H9 (cell line): ENCODE data around the gene ZNF813. TPM values are rescaled to one million over a fixed set of nuclear protein-coding genes. Genes with fewer than 3 reads are reported as not detected.

Source experiments
- DNase-seq: peaks from one replicate; pipeline ENCODE4 v3.0.0-alpha.2; 2017
- H2AFZ ChIP-seq: one replicate; pipeline ENCODE4 v1.6.1; 2013; ENCODE audit warnings: mild to moderate bottlenecking, low read length, control low read depth, moderate library complexity
- H2AK5ac ChIP-seq: 2 replicates; pipeline ENCODE4 v1.6.1; 2013; ENCODE audit warnings: low read length, control low read depth, mixed read lengths; ENCODE audit not compliant: insufficient read length
- H2BK120ac ChIP-seq: one replicate; pipeline ENCODE4 v1.6.1; 2013; ENCODE audit warnings: low read depth, mild to moderate bottlenecking, low read length, control low read depth, inconsistent platforms; ENCODE audit not compliant: poor library complexity, severe bottlenecking
- H2BK12ac ChIP-seq: 2 replicates; pipeline ENCODE4 v1.6.1; 2013; ENCODE audit warnings: low read length, control low read depth, mixed read lengths, low read depth; ENCODE audit not compliant: insufficient read length
- H2BK15ac ChIP-seq: 2 replicates; pipeline ENCODE4 v1.6.1; 2013; ENCODE audit warnings: low read depth, low read length, control low read depth
- H2BK20ac ChIP-seq: one replicate; pipeline ENCODE4 v1.6.1; 2013; ENCODE audit warnings: low read depth, mild to moderate bottlenecking, low read length, control low read depth, inconsistent platforms; ENCODE audit not compliant: poor library complexity, severe bottlenecking
- H2BK5ac ChIP-seq: 2 replicates; pipeline ENCODE4 v1.6.1; 2013; ENCODE audit warnings: low read length, control low read depth, mixed read lengths; ENCODE audit not compliant: insufficient read length
- H3K14ac ChIP-seq: 2 replicates; pipeline ENCODE4 v1.6.1; 2013; ENCODE audit warnings: low read length, control low read depth; ENCODE audit not compliant: insufficient read depth
- H3K18ac ChIP-seq: 2 replicates; pipeline ENCODE4 v1.6.1; 2013; ENCODE audit warnings: low read depth, mild to moderate bottlenecking, mixed read lengths, low read length, control low read depth; ENCODE audit not compliant: insufficient read length
- H3K23ac ChIP-seq: 2 replicates; pipeline ENCODE4 v1.6.1; 2013; ENCODE audit warnings: low read length, control low read depth, mixed read lengths, low read depth; ENCODE audit not compliant: insufficient read length
- H3K23me2 ChIP-seq: 2 replicates; pipeline ENCODE4 v1.6.1; 2013; ENCODE audit warnings: low read depth, mild to moderate bottlenecking, mixed read lengths, low read length, control low read depth; ENCODE audit not compliant: insufficient read length, poor library complexity, severe bottlenecking
- H3K27ac ChIP-seq: 2 replicates; pipeline ENCODE4 v1.5.1; 2013; ENCODE audit warnings: low read length, control low read depth, mixed read lengths, low read depth; ENCODE audit not compliant: insufficient read length
- H3K27me3 ChIP-seq: 2 replicates; pipeline ENCODE4 v1.6.1; 2013; ENCODE audit warnings: low read length, control low read depth, inconsistent platforms; ENCODE audit not compliant: insufficient read depth
- H3K4ac ChIP-seq: 2 replicates; pipeline ENCODE4 v1.6.1; 2013; ENCODE audit warnings: low read depth, mild to moderate bottlenecking, control low read depth, inconsistent platforms, low read length, moderate library complexity
- H3K4me1 ChIP-seq: 2 replicates; pipeline ENCODE4 v1.6.1; 2013; ENCODE audit warnings: low read length, control low read depth, inconsistent platforms; ENCODE audit not compliant: insufficient read depth
- H3K4me2 ChIP-seq: 2 replicates; pipeline ENCODE4 v1.6.1; 2013; ENCODE audit warnings: low read length, control low read depth, mixed read lengths; ENCODE audit not compliant: insufficient read length, insufficient read depth
- H3K56ac ChIP-seq: 2 replicates; pipeline ENCODE4 v1.6.1; 2013; ENCODE audit warnings: low read depth, mild to moderate bottlenecking, mixed read lengths, low read length, control low read depth; ENCODE audit not compliant: insufficient read length
- H3K79me1 ChIP-seq: 2 replicates; pipeline ENCODE4 v1.6.1; 2013; ENCODE audit warnings: low read depth, mild to moderate bottlenecking, moderate library complexity, low read length, control low read depth, inconsistent platforms; ENCODE audit not compliant: insufficient read depth, poor library complexity, severe bottlenecking
- H3K79me2 ChIP-seq: 2 replicates; pipeline ENCODE4 v1.6.1; 2013; ENCODE audit warnings: low read length, control low read depth, inconsistent platforms; ENCODE audit not compliant: insufficient read depth
- H3K9ac ChIP-seq: 2 replicates; pipeline ENCODE4 v1.6.1; 2013; ENCODE audit warnings: low read length, control low read depth, mixed read lengths; ENCODE audit not compliant: insufficient read length; ENCODE audit errors: extremely low read depth
- H3K9me3 ChIP-seq: one replicate; pipeline ENCODE4 v1.6.1; 2013; ENCODE audit warnings: low read depth, low read length, inconsistent platforms; ENCODE audit not compliant: control insufficient read depth
- H3T11ph ChIP-seq: one replicate; pipeline ENCODE4 v1.6.1; 2013; ENCODE audit warnings: mild to moderate bottlenecking, low read length, control low read depth, inconsistent platforms
- H4K20me1 ChIP-seq: one replicate; pipeline ENCODE4 v1.6.1; 2013; ENCODE audit not compliant: control insufficient read depth, insufficient read length, insufficient read depth
- H4K5ac ChIP-seq: 2 replicates; pipeline ENCODE4 v1.6.1; 2013; ENCODE audit warnings: low read depth, mild to moderate bottlenecking, mixed read lengths, low read length, control low read depth; ENCODE audit not compliant: insufficient read length
- H4K8ac ChIP-seq: replicated peaks from 2 replicates; pipeline ENCODE4 v1.6.1; 2013; ENCODE audit warnings: low read length, control low read depth, mixed read lengths, low read depth; ENCODE audit not compliant: insufficient read length
- H4K91ac ChIP-seq: 2 replicates; pipeline ENCODE4 v1.6.1; 2013; ENCODE audit warnings: low read depth, mild to moderate bottlenecking, moderate library complexity, mixed read lengths, low read length, control low read depth; ENCODE audit not compliant: insufficient read length
- H3K27ac Mint-ChIP-seq, 3 experiments: 2 replicates in 2 of 3; 3 replicates in 1 of 3; pipeline ENCODE4 v1.8.0; 2020 to 2021; ENCODE audit warnings: mixed read lengths in 3 of 3, mild to moderate bottlenecking in 1 of 3, moderate library complexity in 1 of 3
- H3K27me3 Mint-ChIP-seq: 2 replicates; pipeline ENCODE4 v1.8.0; 2021; ENCODE audit warnings: low read depth, mild to moderate bottlenecking, moderate library complexity, mixed read lengths
- H3K36me3 Mint-ChIP-seq, 3 experiments: 2 replicates in 2 of 3; 3 replicates in 1 of 3; pipeline ENCODE4 v1.8.0; 2020 to 2021; ENCODE audit warnings: low read depth in 3 of 3, mixed read lengths in 3 of 3; ENCODE audit not compliant: insufficient read depth in 1 of 3
- H3K4me1 Mint-ChIP-seq, 2 experiments: 2 replicates each; pipeline ENCODE4 v1.8.0; 2020; ENCODE audit warnings: mixed read lengths in 2 of 2
- H3K4me3 Mint-ChIP-seq, 2 experiments: 2 replicates in 1 of 2; 3 replicates in 1 of 2; pipeline ENCODE4 v1.8.0; 2020 to 2021; ENCODE audit warnings: mild to moderate bottlenecking in 2 of 2, mixed read lengths in 2 of 2, moderate library complexity in 1 of 2
- H3K9me3 Mint-ChIP-seq, 2 experiments: 2 replicates in 1 of 2; 3 replicates in 1 of 2; pipeline ENCODE4 v1.8.0; 2020; ENCODE audit warnings: mild to moderate bottlenecking in 2 of 2, mixed read lengths in 2 of 2, moderate library complexity in 1 of 2
- WGBS: extraction: QIAGEN DNeasy Blood & Tissue Kit; methylation state at CpG from one replicate; pipeline ENCODE4 v1.1.7; 2013; ENCODE audit warnings: missing lambda C conversion rate, low lambda C conversion rate, mixed read lengths; ENCODE audit not compliant: insufficient read length; ENCODE audit errors: extremely low coverage; 5-methylcytosine and 5-hydroxymethylcytosine counted together
- total RNA-seq: library from RNA; stranded (reverse); gene quantifications from 2 replicates; pipeline ENCODE4 v1.2.1, GENCODE V29; 2021
- TF ChIP-seq, protein P1 (sequence below): fragments of 200-600 bp; sonication (generic); conservative IDR thresholded peaks from 3 replicates; pipeline ENCODE4 v1.8.0; 2021; ENCODE audit warnings: antibody characterized with exemption, mild to moderate bottlenecking

The ZNF813 gene
- total RNA-seq, 1 experiment from 2014 or later = 17.3 TPM

DNA sequence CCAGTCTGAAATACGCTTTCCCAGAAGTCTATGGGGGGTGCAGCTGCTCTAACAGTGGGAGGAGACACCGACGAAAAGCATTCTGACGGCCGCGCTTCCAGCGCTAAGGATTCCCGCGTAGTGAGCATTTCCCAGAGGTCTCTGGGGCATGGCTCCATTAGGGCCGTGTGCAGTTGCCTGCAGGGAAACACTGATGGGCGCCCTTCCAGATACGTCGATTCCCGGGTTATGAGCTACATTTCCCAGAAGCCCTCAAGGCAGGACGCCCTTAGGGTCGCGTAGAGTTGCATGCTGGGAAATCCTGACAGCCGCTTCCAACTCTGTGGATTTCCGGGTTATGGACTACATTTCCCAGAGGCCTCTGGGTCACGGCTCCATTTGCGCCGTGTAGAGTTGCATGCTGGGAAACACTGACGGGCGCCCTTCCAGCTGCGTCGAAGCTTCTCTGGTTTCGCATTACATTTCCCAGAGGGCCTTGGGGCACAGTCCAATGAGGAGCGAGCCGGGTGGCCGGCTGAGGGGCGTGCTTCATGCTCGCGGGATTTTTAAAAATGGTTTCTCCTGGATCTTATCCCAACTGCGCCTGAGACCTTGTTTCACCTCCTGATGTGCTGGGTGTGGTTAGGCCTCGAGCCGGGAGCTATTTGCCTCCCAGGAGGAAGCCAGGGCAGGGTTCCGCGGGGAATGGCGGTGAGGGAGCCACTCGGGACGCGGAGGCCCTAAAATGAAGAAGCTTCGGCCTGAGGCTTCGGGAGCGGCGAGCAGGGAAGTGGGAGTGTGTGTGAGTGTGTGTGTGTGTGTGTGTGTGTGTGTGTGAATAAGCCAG, 53.2 kb downstream of the ZNF813 start:
- H3K27me3 Mint-ChIP-seq = peaks cover 8% of the 10 kb centered on the region
- no peak overlapping the region for H2BK5ac ChIP-seq
- H2AK5ac ChIP-seq = no peak overlapping the region
- peak overlapping the region; percentile 49; the same call in 1 of the 2 replicates for H3K14ac ChIP-seq
- H3K56ac ChIP-seq = no peak overlapping the region
- peaks cover 3% of the 10 kb centered on the region for H3K79me1 ChIP-seq
- peak overlapping the region; percentile 95 to 99 (median 98) for H3K27ac Mint-ChIP-seq
- H3K27ac ChIP-seq = no peak overlapping the region
- H4K20me1 ChIP-seq = no peaks in the 10 kb centered on the region
- H3K27me3 ChIP-seq = no peaks in the 10 kb centered on the region
- no peaks in the 10 kb centered on the region for H3K9me3 ChIP-seq
- H2BK12ac ChIP-seq = no peak overlapping the region
- peak overlapping the region; percentile 100 for H3K4me3 Mint-ChIP-seq
- H3K4me1 Mint-ChIP-seq = peaks cover 14 to 19% of the 10 kb centered on the region in 2 experiments
- no CpG with 5 or more reads among the region's 46 CpGs for WGBS
- H2BK120ac ChIP-seq = no peak overlapping the region
- H3T11ph ChIP-seq = no peak overlapping the region
- H2BK15ac ChIP-seq = no peak overlapping the region
- no peak overlapping the region for H4K5ac ChIP-seq
- peak overlapping the region; percentile 100 for H3K4me2 ChIP-seq
- H2BK20ac ChIP-seq = no peak overlapping the region
- peaks cover 20 to 21% of the 10 kb centered on the region in 2 experiments for H3K9me3 Mint-ChIP-seq
- H3K23me2 ChIP-seq = peaks cover 5% of the 10 kb centered on the region
- no peak overlapping the region for H3K18ac ChIP-seq
- H3K4ac ChIP-seq = no peak overlapping the region
- H3K36me3 Mint-ChIP-seq = peaks cover 39 to 48% (median 42%) of the 10 kb centered on the region in 3 experiments
- peak overlapping the region; percentile 84 for H3K9ac ChIP-seq
- H3K79me2 ChIP-seq = peaks cover 8% of the 10 kb centered on the region; the same call in 1 of the 2 replicates
- peak; percentile 99 for DNase-seq
- H3K23ac ChIP-seq = no peak overlapping the region
- no peak overlapping the region for H2AFZ ChIP-seq
- TF ChIP-seq, protein P1, sequence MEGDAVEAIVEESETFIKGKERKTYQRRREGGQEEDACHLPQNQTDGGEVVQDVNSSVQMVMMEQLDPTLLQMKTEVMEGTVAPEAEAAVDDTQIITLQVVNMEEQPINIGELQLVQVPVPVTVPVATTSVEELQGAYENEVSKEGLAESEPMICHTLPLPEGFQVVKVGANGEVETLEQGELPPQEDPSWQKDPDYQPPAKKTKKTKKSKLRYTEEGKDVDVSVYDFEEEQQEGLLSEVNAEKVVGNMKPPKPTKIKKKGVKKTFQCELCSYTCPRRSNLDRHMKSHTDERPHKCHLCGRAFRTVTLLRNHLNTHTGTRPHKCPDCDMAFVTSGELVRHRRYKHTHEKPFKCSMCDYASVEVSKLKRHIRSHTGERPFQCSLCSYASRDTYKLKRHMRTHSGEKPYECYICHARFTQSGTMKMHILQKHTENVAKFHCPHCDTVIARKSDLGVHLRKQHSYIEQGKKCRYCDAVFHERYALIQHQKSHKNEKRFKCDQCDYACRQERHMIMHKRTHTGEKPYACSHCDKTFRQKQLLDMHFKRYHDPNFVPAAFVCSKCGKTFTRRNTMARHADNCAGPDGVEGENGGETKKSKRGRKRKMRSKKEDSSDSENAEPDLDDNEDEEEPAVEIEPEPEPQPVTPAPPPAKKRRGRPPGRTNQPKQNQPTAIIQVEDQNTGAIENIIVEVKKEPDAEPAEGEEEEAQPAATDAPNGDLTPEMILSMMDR = no peak
- no peaks in the 10 kb centered on the region for H3K4me1 ChIP-seq
- no peak overlapping the region for H4K8ac ChIP-seq
- no peak overlapping the region for H4K91ac ChIP-seq
